ENCODE data around the gene ILDR2. TPM values are rescaled to one million over a fixed set of nuclear protein-coding genes. Genes with fewer than 3 reads are reported as not detected.

ILDR2 gene
- total and polyA plus RNA-seq, 10 of the 15 experiments (the other 5 are each of a cell fraction or from before 2014, with no cell fraction given): 0.05 to 5.3 (median 1.9) TPM

- peak overlapping the region; percentile 67 for H3K4me3 ChIP-seq
- H3K27ac ChIP-seq (ENCODE audit: control insufficient read depth, insufficient read depth): peak overlapping the region; percentile 29; the same call in 1 of the 2 replicates
- intact Hi-C loops (cut with micrococcal nuclease; ENCODE audit: unreplicated experiment) (loop anchor here (5.0 kb wide), 1 partner anchor 83 kb away; no protein-coding TSS in a partner anchor), in situ Hi-C loops (cut with MboI) (no loop called here)
- H3K4me2 ChIP-seq (ENCODE audit: control insufficient read depth, insufficient read depth): peak overlapping the region; percentile 95
- H3K9ac ChIP-seq (ENCODE audit: control insufficient read depth, insufficient read depth, low read length): peak overlapping the region; percentile 55
- 0 out of 2 replicates have a peak, but pooled peaks cover 3% of the 10 kb centered on the region for H3K79me2 ChIP-seq (ENCODE audit: control insufficient read depth, insufficient read depth, low read length)
- WGBS (ENCODE audit: insufficient coverage, insufficient replicate concordance, low lambda C conversion rate, missing lambda C conversion rate): 2% methylated on average over 17 of the region's 17 CpGs
- ChIA-PET SMC1A (ENCODE audit: uncharacterized antibody, unreplicated experiment) (no interaction called here), CTCF (no interaction called here), RAD21 (ENCODE audit: unreplicated experiment) (interaction anchor here (0.6 kb wide), 1 partner anchor 186 kb away, joined by 3 read pairs; no protein-coding TSS in a partner anchor), POLR2A (no interaction called here)
- no peak for TF ChIP-seq PRDM15 (CRISPR knock-in tag; IDR thresholded peaks at IDR 0.05)
- TF ChIP-seq EGR1 (IDR thresholded peaks at IDR 0.05; ENCODE audit: borderline replicate concordance in 1 of 2, low read depth in 2 of 2, low read length in 2 of 2): 0 out of 3 replicates have a peak, but pooled peaks of 1 of the 2 experiments have one; percentile 42
- 0 out of 2 replicates have a peak, but pooled peaks have one; percentile 1 for TF ChIP-seq IKZF1 (conservative IDR thresholded peaks at IDR 0.05)
- H3K27me3 ChIP-seq (replicated peaks in 1 of 2; ENCODE audit: control insufficient read depth in 2 of 2, insufficient read depth in 2 of 2, low read length in 1 of 2): peaks cover 0 to 7% of the 10 kb centered on the region in 2 experiments
- peaks cover 31% of the 10 kb centered on the region for H3K4me1 ChIP-seq (ENCODE audit: control insufficient read depth, insufficient read depth, low read length)
- H3K9me3 ChIP-seq (replicated peaks; ENCODE audit: control insufficient read depth, insufficient read depth, low read length): no peaks in the 10 kb centered on the region
- ATAC-seq (no peak; the same call in 2 of the 3 replicates), FAIRE-seq (no peak), DNase-seq (ENCODE audit: low read depth, low spot score) (no peak)
- H3K36me3 ChIP-seq (ENCODE audit: control insufficient read depth in 2 of 2, insufficient read depth in 2 of 2, low read length in 1 of 2): no peaks in the 10 kb centered on the region
- H4K20me1 ChIP-seq (ENCODE audit: control insufficient read depth, insufficient read depth): no peaks in the 10 kb centered on the region
- BruUV-seq (replicated peaks): no TSS peak
- peak overlapping the region; percentile 81 for H2AFZ ChIP-seq (ENCODE audit: control insufficient read depth, low read depth, low read length)
Measured at GRCh38 chr1:166974647-166975345, 544 bp downstream of the ILDR2 start.
